Measurements from ENCODE around the gene LIX1L. TPM values are rescaled to one million over a fixed set of nuclear protein-coding genes. Genes with fewer than 3 reads are reported as not detected.

LIX1L gene
- total RNA-seq, 5 donors from 2014 or later (not counting 1 experiment from before 2014, with no cell fraction given), result 43.4 to 74.4 (median 64.2) TPM

GRCh38 chr1:145958734-145959133, 917 bp upstream of the LIX1L start:
- H3K4me1 ChIP-seq (ENCODE audit: control insufficient read depth in 1 of 2, extremely low read depth in 1 of 2, insufficient read depth in 2 of 2, low read length in 2 of 2), result peaks cover 53 to 62% of the 10 kb centered on the region in 2 experiments
- H3K27ac Mint-ChIP-seq, result peak overlapping the region; percentile 88 to 95
- no peak for DNase-seq
- ATAC-seq (replicated peaks in 1 of 4), result no peak
- peak overlapping the region in 2 of 3 donors; percentile 17 to 88 for H3K4me3 Mint-ChIP-seq
- H3K9me3 ChIP-seq, result no peaks in the 10 kb centered on the region
- H3K9me3 Mint-ChIP-seq, result no peaks in the 10 kb centered on the region
- peak overlapping the region; percentile 21 for H3K27ac ChIP-seq (ENCODE audit: low read length)
- H3K27me3 ChIP-seq (replicated peaks in 1 of 2; ENCODE audit: control insufficient read depth in 2 of 2, extremely low read depth in 1 of 2, insufficient read depth in 2 of 2, low read length in 1 of 2), result no peaks in the 10 kb centered on the region
- H3K36me3 ChIP-seq (ENCODE audit: control insufficient read depth in 2 of 2, extremely low read depth in 1 of 2, insufficient read depth in 1 of 2, low read length in 1 of 2), result peaks cover 0 to 3% of the 10 kb centered on the region in 2 donors
- POLR2A ChIA-PET, result interaction anchor here (0.8 to 2.4 kb wide), 6 partner anchors 21 to 99 kb away, joined by 3 to 26 read pairs (median 8); partner anchors contain the start of gene RBM8A (in 2 of the 2)
- H3K27me3 Mint-ChIP-seq, result no peaks in the 10 kb centered on the region
- CTCF ChIA-PET, result interaction anchor here in 1 of 2 donors (2.0 to 3.4 kb wide), 5 partner anchors 19 to 113 kb away, joined by 6 to 34 read pairs (median 11); partner anchors contain the start of genes NUDT17 and RBM8A
- H3K36me3 Mint-ChIP-seq, result peaks cover 10% of the 10 kb centered on the region
- H3K4me3 ChIP-seq (ENCODE audit: control insufficient read depth in 1 of 2, extremely low read depth in 1 of 2, low read length in 1 of 2), result no peak overlapping the region
- H3K4me1 Mint-ChIP-seq, result peaks cover 70 to 87% (median 75%) of the 10 kb centered on the region in 3 donors

- DNase-seq, result peak in 1 of 35 experiments; percentile 44
- Mint-ChIP-seq H3K9me3 (no peaks in the 10 kb centered on the region), H3K4me1 (peaks cover 66 to 81% (median 71%) of the 10 kb centered on the region in 3 donors), H3K4me3 (peak overlapping the region; percentile 89 to 92 (median 90)), H3K27me3 (no peaks in the 10 kb centered on the region), H3K36me3 (peaks cover 10% of the 10 kb centered on the region), H3K27ac (peak overlapping the region; percentile 89 to 93)
- Histone ChIP-seq H3K27me3 (replicated peaks in 1 of 2; ENCODE audit: control insufficient read depth in 2 of 2, extremely low read depth in 1 of 2, insufficient read depth in 2 of 2, low read length in 1 of 2) (no peaks in the 10 kb centered on the region), H3K9me3 (no peaks in the 10 kb centered on the region), H3K27ac (ENCODE audit: low read length) (peak overlapping the region; percentile 84), H3K4me3 (ENCODE audit: control insufficient read depth in 1 of 2, extremely low read depth in 1 of 2, low read length in 1 of 2) (peak overlapping the region; percentile 80 to 84), H3K36me3 (ENCODE audit: control insufficient read depth in 2 of 2, extremely low read depth in 1 of 2, insufficient read depth in 1 of 2, low read length in 1 of 2) (peaks cover 0 to 9% of the 10 kb centered on the region in 2 donors), H3K4me1 (ENCODE audit: control insufficient read depth in 1 of 2, extremely low read depth in 1 of 2, insufficient read depth in 2 of 2, low read length in 2 of 2) (peaks cover 40 to 52% of the 10 kb centered on the region in 2 experiments)
- WGBS (ENCODE audit: insufficient coverage), result 0% methylated on average over 2 of the region's 3 CpGs
- ChIA-PET POLR2A (interaction anchor here (0.6 to 2.4 kb wide), 3 partner anchors 23 to 35 kb away, joined by 3 to 26 read pairs (median 11); partner anchors contain the start of gene RBM8A (in 1 of the 2)), CTCF (interaction anchor here in 1 of 2 donors (0.9 to 3.4 kb wide), 7 partner anchors 20 to 111 kb away, joined by 3 to 34 read pairs (median 8); partner anchors contain the start of genes NUDT17 and RBM8A)
- ATAC-seq (replicated peaks in 1 of 4), result no peak
Observed at GRCh38 chr1:145956781-145957442, 905 bp downstream of the LIX1L start.

DNA sequence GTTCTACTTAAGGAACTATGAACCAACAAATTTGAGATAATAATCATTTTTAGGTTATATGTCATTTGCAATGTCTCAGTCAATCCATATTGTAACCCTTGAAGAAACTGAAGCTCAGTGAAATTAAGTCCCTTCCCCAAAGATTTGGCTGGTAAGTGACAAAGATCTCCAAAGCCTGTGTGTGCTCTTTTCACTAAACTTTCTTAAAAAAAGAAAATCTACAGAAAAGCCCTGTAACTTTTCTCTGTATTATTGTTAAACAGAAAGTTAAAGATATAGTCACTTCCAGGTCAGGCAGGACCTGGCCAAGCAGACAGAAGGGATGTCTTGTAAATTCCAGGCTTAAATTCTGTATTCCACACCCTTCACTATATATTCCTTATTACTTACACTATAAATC, 1.5 kb downstream of the LIX1L start:
- Histone ChIP-seq H3K27ac (ENCODE audit: low read length) (peak overlapping the region; percentile 84), H3K9me3 (no peaks in the 10 kb centered on the region), H3K4me3 (ENCODE audit: control insufficient read depth in 1 of 2, extremely low read depth in 1 of 2, low read length in 1 of 2) (peak overlapping the region; percentile 80 to 84), H3K4me1 (ENCODE audit: control insufficient read depth in 1 of 2, extremely low read depth in 1 of 2, insufficient read depth in 2 of 2, low read length in 2 of 2) (peaks cover 40 to 47% of the 10 kb centered on the region in 2 experiments), H3K27me3 (replicated peaks in 1 of 2; ENCODE audit: control insufficient read depth in 2 of 2, extremely low read depth in 1 of 2, insufficient read depth in 2 of 2, low read length in 1 of 2) (no peaks in the 10 kb centered on the region), H3K36me3 (ENCODE audit: control insufficient read depth in 2 of 2, extremely low read depth in 1 of 2, insufficient read depth in 1 of 2, low read length in 1 of 2) (peaks cover 0 to 14% of the 10 kb centered on the region in 2 donors)
- Mint-ChIP-seq H3K9me3 (no peaks in the 10 kb centered on the region), H3K4me1 (peaks cover 70 to 81% (median 71%) of the 10 kb centered on the region in 3 donors), H3K36me3 (peaks cover 14% of the 10 kb centered on the region), H3K4me3 (peak overlapping the region; percentile 89 to 92 (median 90)), H3K27ac (peak overlapping the region; percentile 89 to 93), H3K27me3 (no peaks in the 10 kb centered on the region)
- ATAC-seq (replicated peaks in 1 of 4), result no peak
- POLR2A ChIA-PET, result interaction anchor here in 1 of 2 donors (0.6 to 2.4 kb wide), 2 partner anchors 8 to 23 kb away, joined by 3 to 11 read pairs; partner anchors contain the start of gene POLR3GL
- no peak for DNase-seq
- CTCF ChIA-PET, result interaction anchor here (0.6 to 3.4 kb wide), 4 partner anchors 21 to 44 kb away, joined by 4 to 34 read pairs (median 12); partner anchors contain the start of gene RBM8A (in 1 of the 2)

- ChIA-PET POLR2A (no interaction called here), CTCF (interaction anchor here in 1 of 2 donors (1.0 to 1.5 kb wide), 2 partner anchors 9 to 21 kb away, joined by 4 to 5 read pairs; partner anchors contain the start of genes ANKRD34A and POLR3GL)
- no peak for DNase-seq
- peaks cover 78 to 83% (median 78%) of the 10 kb centered on the region in 3 donors for H3K4me1 Mint-ChIP-seq
- H3K27me3 Mint-ChIP-seq, result no peaks in the 10 kb centered on the region
- H3K36me3 Mint-ChIP-seq, result peaks cover 16% of the 10 kb centered on the region
- peaks cover 0 to 19% of the 10 kb centered on the region in 2 donors for H3K36me3 ChIP-seq (ENCODE audit: control insufficient read depth in 2 of 2, extremely low read depth in 1 of 2, insufficient read depth in 1 of 2, low read length in 1 of 2)
- H3K9me3 Mint-ChIP-seq, result no peaks in the 10 kb centered on the region
- ATAC-seq (replicated peaks in 1 of 4), result no peak
- no CpG with 5 or more reads among the region's 2 CpGs for WGBS (ENCODE audit: insufficient coverage)
- H3K4me1 ChIP-seq (ENCODE audit: control insufficient read depth in 1 of 2, extremely low read depth in 1 of 2, insufficient read depth in 2 of 2, low read length in 2 of 2), result peaks cover 37 to 46% of the 10 kb centered on the region in 2 experiments
- H3K9me3 ChIP-seq, result no peaks in the 10 kb centered on the region
- H3K4me3 ChIP-seq (ENCODE audit: control insufficient read depth in 1 of 2, extremely low read depth in 1 of 2, low read length in 1 of 2), result no peak overlapping the region
- peak overlapping the region; percentile 22 to 90 (median 89) for H3K4me3 Mint-ChIP-seq
- H3K27ac Mint-ChIP-seq, result peak overlapping the region; percentile 20 to 56
- H3K27ac ChIP-seq (ENCODE audit: low read length), result no peak overlapping the region
- H3K27me3 ChIP-seq (replicated peaks in 1 of 2; ENCODE audit: control insufficient read depth in 2 of 2, extremely low read depth in 1 of 2, insufficient read depth in 2 of 2, low read length in 1 of 2), result no peaks in the 10 kb centered on the region
Observed at GRCh38 chr1:145955436-145955835, 2.4 kb downstream of the LIX1L start.

- ChIA-PET CTCF (interaction anchor here in 1 of 2 donors (0.5 kb wide), 1 partner anchor 41 kb away, joined by 3 read pairs; no protein-coding TSS in a partner anchor), POLR2A (interaction anchor here in 1 of 2 donors (0.8 kb wide), 1 partner anchor 32 kb away, joined by 3 read pairs; no protein-coding TSS in a partner anchor)
- H3K4me3 Mint-ChIP-seq, result peak overlapping the region in 1 of 3 donors; percentile 25
- H3K4me1 Mint-ChIP-seq, result peaks cover 77 to 87% (median 79%) of the 10 kb centered on the region in 3 donors
- 100% methylated on average over 2 of the region's 6 CpGs for WGBS (ENCODE audit: insufficient coverage)
- H3K9me3 ChIP-seq, result no peaks in the 10 kb centered on the region
- peaks cover 24% of the 10 kb centered on the region for H3K36me3 Mint-ChIP-seq
- ATAC-seq (replicated peaks in 1 of 4) (no peak), DNase-seq (no peak)
- H3K36me3 ChIP-seq (ENCODE audit: control insufficient read depth in 2 of 2, extremely low read depth in 1 of 2, insufficient read depth in 1 of 2, low read length in 1 of 2), result peaks cover 3 to 26% of the 10 kb centered on the region in 2 donors
- no peaks in the 10 kb centered on the region for H3K9me3 Mint-ChIP-seq
- H3K4me1 ChIP-seq (ENCODE audit: control insufficient read depth in 1 of 2, extremely low read depth in 1 of 2, insufficient read depth in 2 of 2, low read length in 2 of 2), result peaks cover 30 to 42% of the 10 kb centered on the region in 2 experiments
- no peak overlapping the region for H3K4me3 ChIP-seq (ENCODE audit: control insufficient read depth in 1 of 2, extremely low read depth in 1 of 2, low read length in 1 of 2)
- no peaks in the 10 kb centered on the region for H3K27me3 ChIP-seq (replicated peaks in 1 of 2; ENCODE audit: control insufficient read depth in 2 of 2, extremely low read depth in 1 of 2, insufficient read depth in 2 of 2, low read length in 1 of 2)
- H3K27ac ChIP-seq (ENCODE audit: low read length), result no peak overlapping the region
- peak overlapping the region in 1 of 2 donors; percentile 60 for H3K27ac Mint-ChIP-seq
- H3K27me3 Mint-ChIP-seq, result no peaks in the 10 kb centered on the region
Observed at GRCh38 chr1:145953861-145954260, 4.0 kb downstream of the LIX1L start.

DNA sequence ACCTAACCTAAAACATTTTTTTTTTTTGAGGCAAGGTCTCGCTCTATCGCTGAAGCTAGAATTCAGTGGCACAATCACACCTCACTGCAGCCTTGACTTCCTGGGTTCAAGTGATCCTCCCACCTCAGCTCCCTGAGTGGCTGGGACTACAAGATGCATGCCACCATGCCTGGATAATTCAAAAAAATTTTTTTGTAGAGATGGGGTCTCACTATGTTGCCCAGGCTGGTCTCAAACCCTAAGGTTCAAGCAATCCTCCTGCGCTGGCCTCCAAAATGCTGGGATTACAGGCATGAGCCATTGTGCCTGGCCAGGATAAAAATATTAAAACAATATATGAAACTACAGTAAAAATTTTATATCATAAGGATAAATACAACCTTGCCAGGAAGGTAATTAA, 4.9 kb downstream of the LIX1L start:
- no peak overlapping the region for H3K4me3 Mint-ChIP-seq
- H3K27ac Mint-ChIP-seq, result no peak overlapping the region
- no peak for DNase-seq
- H3K36me3 Mint-ChIP-seq, result peaks cover 27% of the 10 kb centered on the region
- H3K27me3 ChIP-seq (replicated peaks in 1 of 2; ENCODE audit: control insufficient read depth in 2 of 2, extremely low read depth in 1 of 2, insufficient read depth in 2 of 2, low read length in 1 of 2), result no peaks in the 10 kb centered on the region
- no peaks in the 10 kb centered on the region for H3K9me3 Mint-ChIP-seq
- H3K9me3 ChIP-seq, result no peaks in the 10 kb centered on the region
- no CpG with 5 or more reads among the region's 3 CpGs for WGBS (ENCODE audit: insufficient coverage)
- H3K27ac ChIP-seq (ENCODE audit: low read length), result no peak overlapping the region
- H3K4me3 ChIP-seq (ENCODE audit: control insufficient read depth in 1 of 2, extremely low read depth in 1 of 2, low read length in 1 of 2), result no peak overlapping the region
- POLR2A ChIA-PET, result no interaction called here
- peaks cover 74 to 85% (median 76%) of the 10 kb centered on the region in 3 donors for H3K4me1 Mint-ChIP-seq
- no peaks in the 10 kb centered on the region for H3K27me3 Mint-ChIP-seq
- H3K4me1 ChIP-seq (ENCODE audit: control insufficient read depth in 1 of 2, extremely low read depth in 1 of 2, insufficient read depth in 2 of 2, low read length in 2 of 2), result peaks cover 22 to 39% of the 10 kb centered on the region in 2 experiments
- ATAC-seq (replicated peaks in 1 of 4), result no peak
- peaks cover 3 to 30% of the 10 kb centered on the region in 2 donors for H3K36me3 ChIP-seq (ENCODE audit: control insufficient read depth in 2 of 2, extremely low read depth in 1 of 2, insufficient read depth in 1 of 2, low read length in 1 of 2)
- CTCF ChIA-PET, result interaction anchor here in 1 of 2 donors (0.6 kb wide), 1 partner anchor 54 kb away, joined by 3 read pairs; no protein-coding TSS in a partner anchor
